ENCODE data around the gene GPC5. TPM values are rescaled to one million over a fixed set of nuclear protein-coding genes. Genes with fewer than 3 reads are reported as not detected.
A peak's percentile ranks its signal among the peaks of the same experiment; 100 is the strongest.

GPC5 gene
- polyA plus RNA-seq, 2 of the 4 experiments (the other 2 are of a cell fraction), result not detected

DNA sequence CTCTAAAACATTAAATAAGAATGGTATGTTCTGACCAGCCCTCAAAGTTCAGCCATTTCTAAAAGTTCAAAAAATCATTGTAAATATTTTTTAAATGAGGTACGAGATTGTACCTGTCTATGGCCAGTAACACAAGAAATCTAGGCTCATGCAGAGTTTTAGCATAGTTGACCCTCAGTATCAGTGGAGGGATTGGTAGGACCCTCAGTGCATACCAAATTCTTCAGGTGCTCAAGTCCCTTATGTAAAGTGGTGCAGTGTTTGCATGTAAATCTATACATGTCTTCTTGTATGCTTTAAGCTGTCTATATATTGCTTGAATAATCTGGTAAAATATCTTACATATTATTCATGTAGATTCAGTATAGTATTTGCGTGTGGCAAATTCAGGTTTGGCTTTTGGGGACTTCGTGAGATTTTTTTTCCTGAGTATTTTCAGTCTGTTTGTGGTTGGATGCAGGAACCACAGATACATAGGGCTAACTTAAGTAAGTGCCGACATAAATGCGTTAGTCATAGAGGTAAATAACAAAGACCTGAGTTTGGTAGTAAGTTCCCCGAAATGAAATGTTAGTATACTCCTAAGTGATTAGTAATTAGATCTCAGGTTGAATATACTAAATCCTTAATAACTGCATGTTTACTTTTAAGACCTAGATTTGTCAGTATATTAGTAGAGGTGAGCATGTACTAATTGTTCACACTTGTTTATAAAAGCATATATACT is 43.2 kb upstream of the GPC5 start:
- Histone ChIP-seq H3K4me3 (no peak overlapping the region), H3K9me3 (no peaks in the 10 kb centered on the region), H3K27ac (no peak overlapping the region), H3K4me2 (no peak overlapping the region), H3K4me1 (peaks cover 21% of the 10 kb centered on the region)
- POLR2A ChIA-PET, result no interaction called here
- no peak for FAIRE-seq
- no peak for DNase-seq (ENCODE audit: low read depth in 1 of 2, low spot score in 1 of 2)
- TF ChIP-seq FOSB (CRISPR knock-in tag; IDR thresholded peaks at IDR 0.05) (0 out of 2 replicates have a peak, but pooled peaks have one; percentile 74), MAFK (IDR thresholded peaks at IDR 0.05; ENCODE audit: partially characterized antibody) (no peak), NR3C1 (IDR thresholded peaks at IDR 0.05) (no peak), CEBPB (IDR thresholded peaks at IDR 0.05) (no peak), GATA3 (IDR thresholded peaks at IDR 0.05; ENCODE audit: borderline replicate concordance) (no peak), SMC3 (IDR thresholded peaks at IDR 0.05) (no peak), EP300 (IDR thresholded peaks at IDR 0.05) (no peak), CHD2 (IDR thresholded peaks at IDR 0.05; ENCODE audit: low read length, partially characterized antibody) (no peak), TFCP2L1 (CRISPR knock-in tag; IDR thresholded peaks at IDR 0.05) (peak; percentile 18; the same call in 1 of the 2 replicates), NFE2L2 (conservative IDR thresholded peaks at IDR 0.05; ENCODE audit: low read length) (no peak), HOXA7 (CRISPR knock-in tag; IDR thresholded peaks at IDR 0.05) (peak; percentile 85; the same call in 1 of the 2 replicates), FOSL2 (IDR thresholded peaks at IDR 0.05) (no peak), FOSL2 (CRISPR knock-in tag; IDR thresholded peaks at IDR 0.05) (no peak), RAD21 (conservative IDR thresholded peaks at IDR 0.05 in 1 of 2, IDR thresholded peaks at IDR 0.05 in 1 of 2) (no peak), POLR2AphosphoS2 (conservative IDR thresholded peaks at IDR 0.05; ENCODE audit: low read length) (peak; percentile 76; the same call in 1 of the 2 replicates), EHF (CRISPR knock-in tag; IDR thresholded peaks at IDR 0.05) (no peak), KDM1A (IDR thresholded peaks at IDR 0.05; ENCODE audit: low read depth) (no peak)
- TF ChIP-seq, protein P1, sequence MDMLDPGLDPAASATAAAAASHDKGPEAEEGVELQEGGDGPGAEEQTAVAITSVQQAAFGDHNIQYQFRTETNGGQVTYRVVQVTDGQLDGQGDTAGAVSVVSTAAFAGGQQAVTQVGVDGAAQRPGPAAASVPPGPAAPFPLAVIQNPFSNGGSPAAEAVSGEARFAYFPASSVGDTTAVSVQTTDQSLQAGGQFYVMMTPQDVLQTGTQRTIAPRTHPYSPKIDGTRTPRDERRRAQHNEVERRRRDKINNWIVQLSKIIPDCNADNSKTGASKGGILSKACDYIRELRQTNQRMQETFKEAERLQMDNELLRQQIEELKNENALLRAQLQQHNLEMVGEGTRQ (IDR thresholded peaks at IDR 0.05), result no peak
- TF ChIP-seq, protein P2, sequence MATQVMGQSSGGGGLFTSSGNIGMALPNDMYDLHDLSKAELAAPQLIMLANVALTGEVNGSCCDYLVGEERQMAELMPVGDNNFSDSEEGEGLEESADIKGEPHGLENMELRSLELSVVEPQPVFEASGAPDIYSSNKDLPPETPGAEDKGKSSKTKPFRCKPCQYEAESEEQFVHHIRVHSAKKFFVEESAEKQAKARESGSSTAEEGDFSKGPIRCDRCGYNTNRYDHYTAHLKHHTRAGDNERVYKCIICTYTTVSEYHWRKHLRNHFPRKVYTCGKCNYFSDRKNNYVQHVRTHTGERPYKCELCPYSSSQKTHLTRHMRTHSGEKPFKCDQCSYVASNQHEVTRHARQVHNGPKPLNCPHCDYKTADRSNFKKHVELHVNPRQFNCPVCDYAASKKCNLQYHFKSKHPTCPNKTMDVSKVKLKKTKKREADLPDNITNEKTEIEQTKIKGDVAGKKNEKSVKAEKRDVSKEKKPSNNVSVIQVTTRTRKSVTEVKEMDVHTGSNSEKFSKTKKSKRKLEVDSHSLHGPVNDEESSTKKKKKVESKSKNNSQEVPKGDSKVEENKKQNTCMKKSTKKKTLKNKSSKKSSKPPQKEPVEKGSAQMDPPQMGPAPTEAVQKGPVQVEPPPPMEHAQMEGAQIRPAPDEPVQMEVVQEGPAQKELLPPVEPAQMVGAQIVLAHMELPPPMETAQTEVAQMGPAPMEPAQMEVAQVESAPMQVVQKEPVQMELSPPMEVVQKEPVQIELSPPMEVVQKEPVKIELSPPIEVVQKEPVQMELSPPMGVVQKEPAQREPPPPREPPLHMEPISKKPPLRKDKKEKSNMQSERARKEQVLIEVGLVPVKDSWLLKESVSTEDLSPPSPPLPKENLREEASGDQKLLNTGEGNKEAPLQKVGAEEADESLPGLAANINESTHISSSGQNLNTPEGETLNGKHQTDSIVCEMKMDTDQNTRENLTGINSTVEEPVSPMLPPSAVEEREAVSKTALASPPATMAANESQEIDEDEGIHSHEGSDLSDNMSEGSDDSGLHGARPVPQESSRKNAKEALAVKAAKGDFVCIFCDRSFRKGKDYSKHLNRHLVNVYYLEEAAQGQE (IDR thresholded peaks at IDR 0.05), result no peak
- TF ChIP-seq, protein P3, sequence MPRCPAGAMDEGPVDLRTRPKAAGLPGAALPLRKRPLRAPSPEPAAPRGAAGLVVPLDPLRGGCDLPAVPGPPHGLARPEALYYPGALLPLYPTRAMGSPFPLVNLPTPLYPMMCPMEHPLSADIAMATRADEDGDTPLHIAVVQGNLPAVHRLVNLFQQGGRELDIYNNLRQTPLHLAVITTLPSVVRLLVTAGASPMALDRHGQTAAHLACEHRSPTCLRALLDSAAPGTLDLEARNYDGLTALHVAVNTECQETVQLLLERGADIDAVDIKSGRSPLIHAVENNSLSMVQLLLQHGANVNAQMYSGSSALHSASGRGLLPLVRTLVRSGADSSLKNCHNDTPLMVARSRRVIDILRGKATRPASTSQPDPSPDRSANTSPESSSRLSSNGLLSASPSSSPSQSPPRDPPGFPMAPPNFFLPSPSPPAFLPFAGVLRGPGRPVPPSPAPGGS (IDR thresholded peaks at IDR 0.05), result no peak
- TF ChIP-seq, protein P4, sequence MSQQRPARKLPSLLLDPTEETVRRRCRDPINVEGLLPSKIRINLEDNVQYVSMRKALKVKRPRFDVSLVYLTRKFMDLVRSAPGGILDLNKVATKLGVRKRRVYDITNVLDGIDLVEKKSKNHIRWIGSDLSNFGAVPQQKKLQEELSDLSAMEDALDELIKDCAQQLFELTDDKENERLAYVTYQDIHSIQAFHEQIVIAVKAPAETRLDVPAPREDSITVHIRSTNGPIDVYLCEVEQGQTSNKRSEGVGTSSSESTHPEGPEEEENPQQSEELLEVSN (IDR thresholded peaks at IDR 0.05; ENCODE audit: borderline replicate concordance, low read depth), result no peak
- TF ChIP-seq, protein P5, sequence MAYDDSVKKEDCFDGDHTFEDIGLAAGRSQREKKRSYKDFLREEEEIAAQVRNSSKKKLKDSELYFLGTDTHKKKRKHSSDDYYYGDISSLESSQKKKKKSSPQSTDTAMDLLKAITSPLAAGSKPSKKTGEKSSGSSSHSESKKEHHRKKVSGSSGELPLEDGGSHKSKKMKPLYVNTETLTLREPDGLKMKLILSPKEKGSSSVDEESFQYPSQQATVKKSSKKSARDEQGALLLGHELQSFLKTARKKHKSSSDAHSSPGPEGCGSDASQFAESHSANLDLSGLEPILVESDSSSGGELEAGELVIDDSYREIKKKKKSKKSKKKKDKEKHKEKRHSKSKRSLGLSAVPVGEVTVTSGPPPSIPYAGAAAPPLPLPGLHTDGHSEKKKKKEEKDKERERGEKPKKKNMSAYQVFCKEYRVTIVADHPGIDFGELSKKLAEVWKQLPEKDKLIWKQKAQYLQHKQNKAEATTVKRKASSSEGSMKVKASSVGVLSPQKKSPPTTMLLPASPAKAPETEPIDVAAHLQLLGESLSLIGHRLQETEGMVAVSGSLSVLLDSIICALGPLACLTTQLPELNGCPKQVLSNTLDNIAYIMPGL (CRISPR knock-in tag; IDR thresholded peaks at IDR 0.05; ENCODE audit: borderline replicate concordance), result no peak
- TF ChIP-seq, protein P6, sequence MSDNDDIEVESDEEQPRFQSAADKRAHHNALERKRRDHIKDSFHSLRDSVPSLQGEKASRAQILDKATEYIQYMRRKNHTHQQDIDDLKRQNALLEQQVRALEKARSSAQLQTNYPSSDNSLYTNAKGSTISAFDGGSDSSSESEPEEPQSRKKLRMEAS (IDR thresholded peaks at IDR 0.05), result no peak
- CTCF ChIA-PET, result no interaction called here
- 90% methylated on average over 6 of the region's 6 CpGs for WGBS (ENCODE audit: missing lambda C conversion rate)
- no peak for ATAC-seq

Measured in A549 (cell line).